ENCODE measurements around the gene PROSER2.
"Not testable (repeated sequence)": the region's sequence is repeated elsewhere in the genome, so short reads cannot be mapped to it uniquely, and the experiment has no call there.

The PROSER2 gene

DNA sequence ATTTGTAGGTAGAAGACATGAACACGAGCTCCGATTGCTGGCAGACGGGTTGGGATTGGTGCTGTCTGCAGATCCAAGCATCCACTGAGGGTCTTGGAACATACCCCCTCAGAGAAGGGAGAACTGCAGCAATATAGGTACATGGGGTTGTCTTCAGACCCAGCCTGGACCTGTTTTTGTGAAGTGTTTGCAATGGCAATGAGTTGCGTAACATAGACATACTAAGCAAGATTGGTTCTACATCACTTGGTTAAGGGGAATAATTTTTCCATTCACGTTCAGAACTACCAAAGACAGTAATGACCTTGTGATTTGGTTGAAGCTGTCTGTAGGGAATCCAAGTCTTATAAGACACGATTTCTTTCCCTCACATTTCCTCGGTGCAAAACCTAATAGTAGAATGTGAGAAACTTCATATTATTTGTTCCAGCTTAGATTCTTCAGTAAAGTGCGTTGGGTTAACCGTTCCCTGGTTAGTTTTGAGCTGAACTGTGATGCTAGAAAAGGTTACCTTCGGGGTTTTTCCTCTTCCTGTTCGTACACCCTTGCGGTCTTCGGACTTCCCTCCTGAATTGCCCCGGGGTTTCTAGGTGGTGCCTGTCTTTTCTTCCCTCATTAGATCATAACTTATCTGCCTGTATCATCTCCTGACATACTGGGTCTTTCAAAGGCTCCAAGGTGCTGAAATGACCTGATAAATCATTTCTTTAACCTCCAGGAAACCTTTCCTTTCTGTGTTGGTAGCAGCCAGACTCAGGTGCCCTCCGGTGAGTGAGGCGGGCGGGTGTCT lies 14.4 kb downstream of the PROSER2 start:
- DNase-seq: no peak

DNA sequence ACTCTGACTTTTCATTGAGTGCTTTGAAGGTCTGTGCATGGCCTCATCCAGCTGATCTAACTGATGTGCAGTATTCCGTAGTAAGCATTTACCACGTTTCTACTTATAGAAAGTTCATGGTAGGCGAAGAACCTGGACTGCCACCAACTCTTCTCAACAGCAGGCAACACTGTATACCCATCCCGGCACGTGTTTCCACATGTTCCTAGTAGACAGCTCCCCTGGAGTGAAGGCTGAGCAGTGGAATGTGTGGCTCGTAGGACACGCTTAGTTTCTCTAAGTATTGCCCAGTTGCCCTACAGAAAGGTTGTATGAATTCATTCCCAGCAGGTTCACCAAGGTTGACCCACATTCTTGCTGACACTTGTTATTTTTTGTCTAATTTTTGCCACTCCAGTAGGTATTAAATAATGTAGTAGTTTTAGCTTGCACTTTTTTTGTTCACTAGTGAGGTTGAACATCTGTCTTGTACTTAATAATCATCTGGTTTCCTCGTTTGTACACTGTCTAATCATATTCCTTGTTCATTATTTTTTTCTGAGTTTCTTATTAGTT lies 15.2 kb downstream of the PROSER2 start:
- no peak for DNase-seq

DNA sequence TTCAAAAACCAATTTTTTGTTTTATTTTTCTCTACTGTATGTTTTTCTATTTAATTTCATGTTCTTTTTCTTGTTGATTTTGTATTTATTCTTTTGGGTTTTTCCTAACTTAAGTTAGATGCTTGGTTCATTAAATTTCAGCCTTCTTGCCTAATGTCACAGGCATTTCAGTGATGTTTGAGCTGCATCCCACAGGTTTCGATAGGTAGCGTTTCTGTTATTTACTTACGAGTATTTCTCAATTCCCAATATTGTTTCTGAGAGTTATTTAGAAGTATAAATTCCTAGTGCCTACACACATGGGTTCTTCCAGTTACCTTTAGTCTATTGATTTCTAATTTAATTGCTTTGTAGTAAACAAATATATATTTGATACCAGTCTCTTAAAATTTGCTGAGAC lies 18.2 kb downstream of the PROSER2 start:
- no peak for DNase-seq

DNA sequence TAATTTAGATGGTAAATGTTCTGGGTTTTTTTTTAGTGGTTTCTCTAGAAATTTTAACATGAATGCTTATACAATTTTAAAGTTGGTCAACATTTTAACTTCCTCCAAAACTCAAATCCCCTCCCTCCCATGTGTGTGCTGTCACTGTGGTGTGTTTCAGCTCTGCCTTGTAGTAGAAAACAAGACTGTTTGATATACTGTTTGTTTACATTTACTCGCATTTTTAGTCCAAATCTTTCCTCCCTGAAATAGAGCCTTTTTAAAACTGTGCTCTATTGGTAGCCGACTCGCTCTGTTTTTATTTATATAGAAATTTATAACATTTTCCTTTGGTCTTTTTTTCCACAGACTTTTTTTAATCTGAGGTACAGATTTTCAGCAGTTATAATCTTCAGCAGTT lies 19.3 kb downstream of the PROSER2 start:
- DNase-seq: no peak

DNA sequence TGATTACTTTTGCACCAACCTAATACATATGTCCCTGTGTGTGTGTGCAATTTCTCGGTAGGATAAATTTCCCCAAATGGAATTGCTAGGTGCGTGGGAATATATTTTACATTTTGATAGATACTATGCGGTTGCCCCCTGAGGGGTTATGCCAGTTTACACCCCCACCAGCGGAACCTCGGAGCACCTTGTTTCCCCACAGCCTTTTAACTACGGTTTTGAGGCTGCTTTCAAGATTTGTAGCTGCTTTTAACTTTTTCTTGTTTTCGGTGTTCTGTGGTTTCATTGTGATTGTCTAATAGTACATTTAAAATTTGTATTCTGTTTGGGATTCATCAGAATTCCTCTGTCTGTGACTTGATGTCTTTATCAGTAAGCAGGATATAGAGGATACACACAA lies 22.0 kb downstream of the PROSER2 start:
- no peak for DNase-seq

DNA sequence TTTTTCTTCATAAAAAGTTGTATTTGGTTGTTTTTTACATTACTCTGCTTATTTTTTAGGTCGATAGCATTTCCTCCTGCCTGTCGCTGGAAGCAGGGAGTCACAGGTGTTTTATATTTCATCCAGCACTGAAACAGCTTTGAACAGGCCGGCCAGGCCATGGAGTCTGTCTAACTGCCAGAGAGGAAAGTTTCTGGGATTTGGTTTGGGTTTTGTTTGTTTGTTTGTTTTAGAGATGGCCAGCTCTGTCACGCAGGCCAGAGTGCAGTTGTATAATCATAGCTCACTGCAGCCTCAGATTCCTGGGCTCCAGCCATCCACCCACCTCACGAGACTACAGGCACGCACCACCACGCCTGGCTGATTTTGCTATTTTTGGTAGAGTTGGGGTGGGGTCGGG lies 23.4 kb downstream of the PROSER2 start:
- no peak for DNase-seq

DNA sequence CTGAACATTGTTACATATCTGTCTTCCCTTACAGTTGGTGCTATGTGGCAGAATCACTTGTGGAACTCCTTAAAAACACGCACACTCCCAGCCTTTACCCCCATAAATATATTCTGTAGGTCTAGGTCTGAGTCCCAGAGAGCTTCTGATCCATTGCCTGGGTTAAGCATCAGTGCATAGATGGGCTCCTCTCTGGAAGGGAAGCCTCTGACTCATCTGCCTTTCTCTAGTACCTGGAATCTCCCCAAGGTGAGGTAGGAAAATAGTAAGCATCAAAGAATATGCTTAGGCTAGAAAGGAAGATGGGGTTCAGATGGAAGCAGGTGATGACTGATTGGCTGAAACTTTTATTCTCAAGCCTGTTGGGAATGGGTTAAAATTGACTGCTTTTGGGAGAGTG lies 26.1 kb downstream of the PROSER2 start:
- DNase-seq: no peak

DNA sequence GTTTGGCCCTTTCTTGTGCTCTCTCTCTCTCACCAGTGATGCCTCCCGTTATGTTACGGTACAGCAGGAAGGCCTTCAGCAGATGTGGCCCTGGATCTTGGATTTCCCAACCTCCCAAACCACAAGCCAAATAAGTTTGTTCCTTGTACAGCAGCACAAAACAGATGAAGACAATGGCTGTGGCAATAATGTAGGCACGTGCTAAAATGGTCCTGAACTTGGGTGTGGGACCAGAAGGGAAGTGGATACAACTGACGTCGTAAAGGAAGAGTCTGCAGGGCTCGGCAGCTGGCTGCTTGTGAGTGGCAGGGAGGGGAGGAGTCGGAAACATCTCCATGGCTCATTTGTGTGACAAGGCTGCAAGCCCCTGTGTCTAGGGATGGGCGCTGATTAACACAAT lies 26.8 kb downstream of the PROSER2 start:
- no peak for DNase-seq

DNA sequence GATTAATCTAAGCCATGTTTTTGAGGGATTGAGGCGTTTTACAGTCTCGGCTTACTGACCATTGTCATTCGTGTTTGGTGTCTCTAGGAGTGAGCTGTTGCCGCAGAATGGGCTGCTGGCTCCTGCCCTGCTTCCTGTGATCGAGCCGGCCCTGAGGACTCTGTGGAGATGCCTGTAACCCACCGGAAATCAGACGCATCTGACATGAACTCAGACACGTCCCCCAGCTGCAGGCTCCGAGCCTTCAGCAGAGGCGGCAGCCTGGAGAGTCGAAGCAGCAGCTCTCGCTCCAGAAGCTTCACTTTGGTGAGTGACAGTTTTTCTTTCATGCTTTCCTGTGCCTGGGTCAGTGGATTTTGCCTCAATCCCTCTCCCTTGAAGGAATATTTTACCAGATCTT lies 28.8 kb downstream of the PROSER2 start:
- no peak for DNase-seq

DNA sequence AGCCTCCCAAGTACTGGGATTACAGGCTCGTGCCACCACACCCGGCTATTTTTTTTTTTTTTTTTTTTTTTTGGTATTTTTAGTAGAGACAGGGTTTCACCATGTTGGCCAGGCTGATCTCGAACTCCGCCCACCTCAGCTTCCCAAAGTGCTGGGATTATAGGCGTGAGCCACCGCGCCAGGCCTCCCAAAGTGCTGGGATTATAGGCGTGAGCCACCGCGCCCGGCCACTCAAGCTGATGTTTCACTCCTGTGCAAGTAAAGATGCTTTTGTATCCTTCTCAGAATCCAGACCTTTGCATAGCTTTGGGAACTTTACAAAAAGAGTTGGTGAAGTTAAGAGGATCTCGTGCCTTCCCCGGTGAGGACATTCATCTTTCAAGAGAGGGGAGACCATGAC lies 29.5 kb downstream of the PROSER2 start:
- not testable (repeated sequence) for DNase-seq

DNA sequence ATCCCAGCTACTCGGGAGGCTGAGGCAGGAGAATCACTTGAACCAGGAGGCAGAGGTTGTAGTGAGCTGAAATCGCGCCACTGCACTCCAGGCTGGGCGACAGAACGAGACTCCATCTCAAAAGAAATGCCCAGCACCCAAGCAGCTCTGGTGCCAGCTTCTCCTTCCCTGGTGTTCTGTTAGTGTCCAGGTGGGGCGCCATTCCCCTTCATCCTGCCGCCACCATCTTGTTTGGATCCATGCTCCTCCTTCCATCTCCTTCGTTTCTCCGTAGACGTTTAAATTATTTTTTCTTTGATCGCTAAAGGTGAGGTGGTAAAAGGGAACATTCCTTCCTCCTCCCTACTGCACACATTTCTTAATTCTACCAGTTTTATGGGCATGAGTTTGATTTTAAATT lies 30.3 kb downstream of the PROSER2 start:
- DNase-seq: no peak

DNA sequence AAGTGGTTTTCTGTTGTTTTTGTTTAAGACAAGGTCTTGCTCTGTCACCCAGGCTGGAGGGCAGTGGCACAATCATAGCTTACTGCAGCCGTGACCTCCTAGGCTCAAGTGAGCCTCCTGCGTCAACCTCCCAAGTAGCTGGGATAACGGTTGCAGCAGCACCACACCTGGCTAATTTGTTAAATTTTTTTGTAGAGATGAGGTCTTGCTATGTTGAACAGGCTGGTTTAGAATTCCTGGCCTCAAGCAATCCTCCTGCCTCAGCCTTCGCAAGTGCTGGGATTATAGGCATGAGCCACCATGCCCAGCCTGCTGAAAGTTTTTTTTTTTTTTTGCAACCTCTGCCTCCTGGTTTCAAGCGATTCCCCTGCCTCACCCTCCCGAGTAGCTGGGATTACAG lies 31.1 kb downstream of the PROSER2 start:
- no peak for DNase-seq

DNA sequence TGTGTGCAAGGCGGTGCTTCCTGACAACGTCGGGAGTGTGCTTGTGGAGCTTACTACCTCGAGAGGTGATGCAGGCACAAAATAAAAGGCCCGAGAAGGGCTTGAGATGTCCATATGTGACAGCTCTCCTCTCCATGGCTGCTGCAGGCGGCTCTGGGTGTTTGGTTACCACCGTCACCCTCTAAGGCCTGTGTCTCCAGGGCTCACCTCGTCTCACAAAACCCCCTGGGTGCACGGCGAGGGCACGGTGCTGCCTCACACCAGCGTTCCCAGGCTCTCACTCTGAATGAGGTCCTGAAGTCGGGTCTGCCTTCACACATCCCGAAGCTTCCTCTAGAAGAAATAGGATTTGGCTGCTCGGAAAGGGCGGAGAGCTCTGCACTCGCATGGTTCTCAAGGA lies 32.9 kb downstream of the PROSER2 start:
- DNase-seq: no peak

DNA sequence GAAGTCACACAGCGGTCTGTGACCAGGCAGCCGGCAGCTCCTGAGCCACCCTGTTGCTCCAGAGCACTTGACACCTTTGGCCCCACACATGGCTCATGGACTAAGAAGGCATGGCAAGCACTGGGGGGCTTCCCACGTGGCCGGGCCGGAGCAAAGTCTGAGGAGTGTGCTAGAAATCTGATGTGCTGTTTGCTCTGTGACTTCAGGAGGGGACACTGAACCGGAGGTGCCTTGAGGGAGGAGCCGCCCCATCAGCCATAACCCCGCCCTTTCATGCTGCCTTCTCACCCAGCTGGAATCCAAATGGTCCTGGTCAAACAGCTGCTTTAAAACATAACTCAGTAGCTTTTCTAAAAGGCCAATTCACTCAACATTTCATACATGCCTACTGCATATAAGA lies 33.5 kb downstream of the PROSER2 start:
- DNase-seq: no peak

DNA sequence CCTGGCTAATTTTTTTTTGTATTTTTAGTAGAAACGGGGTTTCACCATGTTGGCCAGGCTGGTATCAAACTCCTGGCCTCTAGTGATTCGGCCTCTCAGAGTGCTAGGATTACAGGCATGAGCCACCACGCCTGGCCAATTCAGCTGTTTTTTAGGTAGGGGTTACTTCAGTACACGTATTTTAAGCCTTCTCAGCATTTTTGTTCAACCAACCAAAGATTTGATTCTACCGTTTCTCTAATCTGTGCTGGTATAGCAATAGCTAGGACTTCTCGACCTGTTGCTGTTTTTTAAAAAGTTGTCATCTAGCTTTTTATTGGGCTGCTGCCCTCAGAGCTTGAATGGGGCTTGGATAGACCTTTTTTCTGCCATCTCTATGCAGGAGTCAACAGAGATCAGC lies 34.9 kb downstream of the PROSER2 start:
- no peak for DNase-seq

DNA sequence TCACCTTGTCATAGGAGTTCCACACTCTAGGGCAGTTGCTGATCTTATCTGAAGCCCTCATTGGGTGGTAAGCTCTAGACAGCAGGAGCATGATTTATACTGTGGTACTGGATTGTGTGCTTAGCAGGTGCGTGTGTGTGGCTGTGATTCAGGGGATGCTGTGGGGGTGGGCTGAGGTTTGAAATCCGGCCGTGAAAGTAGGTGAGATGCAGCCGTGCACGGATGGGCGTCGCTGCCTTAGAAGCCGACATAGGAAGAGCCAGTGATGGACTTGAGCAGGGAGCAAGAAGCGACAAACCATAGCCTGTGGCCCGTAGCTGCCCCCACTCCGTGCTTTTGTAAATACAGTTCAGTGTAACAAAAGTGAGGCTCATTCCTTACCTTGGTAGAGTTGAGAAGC lies 38.2 kb downstream of the PROSER2 start:
- DNase-seq: no peak

DNA sequence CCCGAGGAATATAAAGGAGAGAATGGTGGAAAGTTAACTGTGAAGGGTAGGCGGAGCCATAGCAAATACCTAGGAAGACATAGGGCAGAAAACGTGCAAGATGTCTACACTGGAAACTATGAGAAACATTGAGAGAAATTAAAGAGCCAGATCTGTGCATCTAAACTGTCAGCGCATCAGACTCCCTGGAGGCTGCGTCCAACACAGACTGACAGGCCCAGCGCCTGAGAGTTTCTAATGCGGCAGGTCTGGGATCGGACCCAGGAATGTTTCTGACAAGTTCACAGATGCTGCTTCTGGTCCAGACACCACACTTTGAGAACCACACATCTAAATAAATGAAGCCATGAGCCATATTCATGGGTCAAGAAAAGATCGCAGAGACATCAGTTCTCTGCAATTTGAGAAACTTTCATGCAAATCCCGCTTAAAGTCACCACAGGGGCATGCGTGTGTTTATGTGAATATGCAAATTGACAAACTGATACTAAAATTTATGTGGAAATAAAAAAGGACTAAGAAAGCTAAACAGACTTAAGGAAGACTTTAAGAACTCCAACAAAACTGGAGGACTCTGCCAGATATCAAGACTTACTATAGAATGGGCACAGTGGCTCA lies 38.8 kb downstream of the PROSER2 start:
- DNase-seq: no peak

DNA sequence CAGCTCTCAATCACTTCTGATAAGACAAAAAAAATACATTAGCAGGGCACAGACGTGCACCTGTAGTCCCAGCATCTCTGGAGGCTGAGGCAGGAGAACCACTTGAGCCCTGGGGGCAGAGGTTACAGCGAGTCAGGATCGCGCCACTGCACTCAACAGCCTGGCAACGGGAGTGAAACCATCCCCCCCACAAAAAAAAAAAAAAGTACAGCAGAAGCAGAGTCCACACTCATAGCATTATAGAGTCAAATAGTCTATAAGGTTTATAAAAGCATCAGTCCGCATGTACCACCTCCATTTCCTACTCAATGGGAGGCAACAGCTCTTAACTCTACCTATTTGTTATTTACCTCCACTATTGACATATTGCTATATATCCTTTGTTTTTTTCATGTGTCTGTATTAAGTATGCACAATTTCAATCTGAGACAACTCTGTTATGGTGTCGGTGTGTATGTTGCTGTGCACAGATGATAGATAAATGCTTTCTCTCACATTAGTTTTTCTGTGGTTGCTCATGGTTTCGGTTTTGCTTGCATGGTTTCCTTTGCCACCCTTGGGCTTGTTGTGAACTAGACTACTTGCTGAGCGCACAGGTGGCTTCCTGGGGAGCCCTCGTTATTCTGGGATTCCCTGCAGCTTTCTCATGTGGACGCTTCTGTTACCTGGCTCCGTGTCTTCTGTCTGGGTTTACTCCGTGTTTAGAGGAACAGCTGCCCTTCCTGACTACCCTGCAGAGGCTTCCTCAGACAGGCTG lies 40.4 kb downstream of the PROSER2 start:
- DNase-seq: no peak

DNA sequence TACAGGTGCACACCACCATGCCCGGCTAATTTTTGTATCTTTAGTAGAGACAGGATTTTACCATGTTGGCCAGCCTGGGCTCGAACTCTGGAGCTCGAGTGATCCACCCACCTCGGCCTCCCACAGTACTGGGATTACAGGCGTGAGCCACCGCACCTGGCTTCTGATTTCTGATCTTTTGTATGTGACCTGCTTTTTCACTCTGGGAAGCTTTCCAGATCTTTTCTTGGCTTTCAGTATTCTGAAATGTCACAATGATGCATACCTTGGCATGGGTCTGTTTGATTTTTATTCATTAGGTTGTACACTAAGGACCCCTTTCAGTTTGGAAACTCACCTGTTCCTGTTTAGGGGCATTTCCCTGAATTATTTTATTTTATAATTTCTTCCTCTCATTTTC lies 41.6 kb downstream of the PROSER2 start:
- DNase-seq: no peak

DNA sequence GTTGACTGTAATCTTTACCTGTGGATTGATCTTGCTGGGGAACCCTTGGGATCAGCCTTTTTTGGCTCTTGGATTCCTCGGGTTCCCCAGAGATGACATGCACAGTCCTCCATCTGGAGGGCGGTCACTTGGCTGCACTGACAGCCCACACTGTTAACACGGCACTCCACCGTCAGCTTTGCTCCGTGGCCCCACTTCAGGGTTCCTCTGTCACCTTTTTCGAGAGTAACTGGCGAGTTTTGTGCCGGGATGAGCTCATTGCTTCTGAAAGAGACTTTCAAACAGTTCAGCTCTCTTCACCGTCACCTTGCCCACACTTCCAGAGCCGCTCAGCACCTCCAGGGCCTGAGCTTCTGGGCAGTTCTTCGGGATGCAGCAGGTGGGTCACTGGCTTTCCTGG lies 42.4 kb downstream of the PROSER2 start:
- DNase-seq: no peak

DNA sequence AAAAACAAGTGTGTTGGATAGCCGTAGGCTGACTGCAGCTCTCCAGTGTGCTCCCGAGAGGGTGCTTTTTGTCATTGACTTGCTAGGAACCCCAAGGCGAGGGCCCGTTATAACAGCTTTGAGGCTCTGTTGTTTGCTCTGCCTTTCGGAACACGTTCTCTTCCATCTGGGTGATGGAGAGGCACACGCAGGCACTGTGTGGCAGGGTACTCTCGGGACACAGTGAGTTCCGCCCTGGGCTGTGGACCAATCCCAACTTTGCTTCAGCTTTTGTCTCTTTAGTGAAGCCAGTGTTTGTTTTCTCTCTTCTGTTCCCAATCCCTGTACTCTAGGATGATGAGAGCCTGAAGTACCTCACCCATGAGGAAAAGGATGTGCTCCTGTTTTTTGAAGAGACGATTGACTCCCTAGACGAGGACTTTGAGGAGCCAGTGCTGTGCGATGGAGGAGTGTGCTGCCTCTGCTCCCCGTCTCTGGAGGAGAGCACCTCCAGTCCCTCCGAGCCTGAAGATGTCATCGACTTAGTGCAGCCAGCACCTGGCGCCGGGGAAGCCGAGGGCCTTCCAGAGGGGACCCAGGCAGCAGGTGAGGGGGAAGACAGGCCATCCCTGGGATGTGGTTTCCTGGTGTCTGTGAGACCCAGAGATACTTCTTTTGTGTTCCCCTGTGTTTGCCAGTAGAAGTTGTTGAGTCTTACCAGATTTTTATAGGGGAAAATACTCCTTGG lies 43.2 kb downstream of the PROSER2 start:
- DNase-seq: no peak

DNA sequence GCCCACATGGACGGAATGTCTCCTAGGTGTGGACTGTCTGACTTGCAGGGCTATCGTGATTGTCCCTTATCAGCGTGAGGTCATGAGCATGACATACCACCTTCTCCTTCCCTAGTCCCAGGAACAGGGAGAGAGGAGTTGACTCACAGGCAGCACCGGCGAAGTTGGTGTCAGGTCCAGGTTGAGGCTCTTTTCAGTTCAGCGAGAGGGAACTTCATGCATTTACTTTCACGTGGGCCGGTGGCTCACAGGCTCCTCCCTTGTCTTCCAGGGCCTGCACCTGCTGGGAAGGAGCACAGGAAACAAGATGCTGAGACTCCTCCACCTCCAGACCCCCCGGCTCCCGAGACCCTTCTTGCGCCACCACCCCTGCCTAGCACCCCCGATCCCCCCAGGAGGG lies 46.1 kb downstream of the PROSER2 start:
- DNase-seq: no peak

Measured in NCI-H1930 (cell line).